K562 (cell line): ENCODE data around the gene ARHGAP10. TPM values are rescaled to one million over a fixed set of nuclear protein-coding genes. Genes with fewer than 3 reads are reported as not detected.

Source experiments
- ATAC-seq: fragments of 200-7000 bp; cut with Tn5 transposase; 3 replicates; pipeline ENCODE4 v1.9.1; 2020; ENCODE audit warnings: moderate library complexity
- BruUV-seq: library from RNA; stranded (reverse); fragments of 400-500 nt; replicated peaks from 2 replicates; lab custom pipeline; 2021; lab: Mats Ljungman, UMichigan
- CTCF ChIA-PET: fragments of 300-600 bp; formaldehyde crosslinking; extraction: SDS; loops from one replicate; lab custom pipeline; 2021; ENCODE audit warnings: low intra/inter-chr PET ratio; lab: Yijun Ruan, JAX
- POLR2A ChIA-PET: fragments of 300-600, 350-650 bp; sonication (Branson Sonifier 250); formaldehyde crosslinking; extraction: SDS; loops from one replicate; lab custom pipeline; 2021; ENCODE audit warnings: antibody characterized with exemption, inconsistent platforms; lab: Yijun Ruan, JAX
- DNase-seq, 4 experiments: peaks; one replicate each; pipeline versions ENCODE4 v3.0.0 to v3.0.0-alpha.2; 2011 to 2018; ENCODE audit warnings: low spot score in 3 of 4, mixed read lengths in 3 of 4; ENCODE audit errors: extremely low read depth in 1 of 4
- FAIRE-seq: peaks from 2 replicates; lab custom pipeline; 2011; peaks lifted over from hg19 to GRCh38; lab: Jason Lieb, UNC
- H2AFZ ChIP-seq: 2 replicates; pipeline ENCODE4 v1.6.0; 2011; ENCODE audit warnings: low read depth, low read length, control low read depth, inconsistent platforms
- H3K27ac ChIP-seq: fragments of 200-600 bp; 3 replicates; pipeline ENCODE4 v1.8.0; 2011; ENCODE audit warnings: low read depth, mild to moderate bottlenecking, control low read depth, inconsistent platforms, low read length, moderate library complexity, mixed read lengths; ENCODE audit errors: extremely low read depth
- H3K27me3 ChIP-seq, 2 experiments: fragments of 300-600 bp in 1 of 2; 2 replicates in 1 of 2; 3 replicates in 1 of 2; pipeline versions ENCODE4 v1.6.0 to v1.8.0; 2011; ENCODE audit warnings: inconsistent platforms in 2 of 2, low read length in 2 of 2, mild to moderate bottlenecking in 1 of 2, mixed read lengths in 1 of 2, moderate library complexity in 1 of 2; ENCODE audit not compliant: control insufficient read depth in 2 of 2, insufficient read depth in 2 of 2
- H3K36me3 ChIP-seq: fragments of 300-600 bp; 3 replicates; pipeline ENCODE4 v1.8.0; 2011; ENCODE audit warnings: mild to moderate bottlenecking, low read length, inconsistent platforms; ENCODE audit not compliant: control insufficient read depth, insufficient read depth
- H3K4me1 ChIP-seq, 2 experiments: fragments of 200-600 bp in 1 of 2; replicated peaks in 1 of 2; 2 replicates in 1 of 2; 3 replicates in 1 of 2; pipeline versions ENCODE4 v1.5.1 to v1.8.0; 2011; ENCODE audit warnings: inconsistent platforms in 2 of 2, low read length in 2 of 2, mild to moderate bottlenecking in 1 of 2, mixed read lengths in 1 of 2, moderate library complexity in 1 of 2; ENCODE audit not compliant: control insufficient read depth in 2 of 2, insufficient read depth in 2 of 2
- H3K4me2 ChIP-seq: 2 replicates; pipeline ENCODE4 v1.6.1; 2011; ENCODE audit warnings: low read length, control low read depth, inconsistent platforms, mixed read lengths; ENCODE audit not compliant: insufficient read depth
- H3K4me3 ChIP-seq: fragments of 200-600 bp; sonication (generic), shearing (Covaris generic); 2 replicates; pipeline ENCODE4 v1.5.1; 2016; ENCODE audit warnings: control low read depth, inconsistent platforms
- H3K79me2 ChIP-seq: fragments of 200-600 bp; 3 replicates; pipeline ENCODE4 v1.8.0; 2011; ENCODE audit warnings: low read length, inconsistent platforms; ENCODE audit not compliant: control insufficient read depth, insufficient read depth
- H3K9ac ChIP-seq, 2 experiments: 2 replicates each; pipeline versions ENCODE4 v1.6.0 to v1.6.1; 2011; ENCODE audit warnings: low read depth in 2 of 2, low read length in 2 of 2, control low read depth in 1 of 2, inconsistent platforms in 1 of 2, mild to moderate bottlenecking in 1 of 2, mixed read lengths in 1 of 2; ENCODE audit not compliant: insufficient read depth in 1 of 2
- H3K9me1 ChIP-seq: one replicate; pipeline ENCODE4 v1.6.0; 2011; ENCODE audit warnings: inconsistent platforms, mild to moderate bottlenecking, low read length, moderate library complexity; ENCODE audit not compliant: control insufficient read depth, insufficient read depth
- H3K9me3 ChIP-seq: replicated peaks from 2 replicates; pipeline ENCODE4 v1.5.1; 2011; ENCODE audit warnings: low read depth, low read length, inconsistent platforms; ENCODE audit not compliant: control insufficient read depth, insufficient read depth
- H4K20me1 ChIP-seq: replicated peaks from 2 replicates; pipeline ENCODE4 v1.6.1; 2011; ENCODE audit warnings: low read length, inconsistent platforms, mixed read lengths; ENCODE audit not compliant: control insufficient read depth, insufficient read depth
- FUS ChIP-seq: fragments of 200-400 bp; formaldehyde crosslinking; optimal IDR thresholded peaks from 2 replicates; pipeline ENCODE3; 2017; ENCODE audit warnings: low read depth, low read length
- GABPB2 ChIP-seq: fragments of 250-450 bp; sonication (Bioruptor Pico); conservative IDR thresholded peaks from 2 replicates; pipeline ENCODE4 v1.5.1; 2021; ENCODE audit warnings: mild to moderate bottlenecking
- HMG20B ChIP-seq: fragments of 250-450 bp; sonication (Bioruptor Pico); IDR thresholded peaks from 2 replicates; pipeline ENCODE4 v1.5.0; 2021; ENCODE audit warnings: mild to moderate bottlenecking
- NCOA6 ChIP-seq: fragments of 450-650 bp; IDR thresholded peaks from 2 replicates; pipeline ENCODE4 v1.6.1; 2017; ENCODE audit warnings: mild to moderate bottlenecking
- NFXL1 ChIP-seq: fragments of 450-650 bp; formaldehyde crosslinking; IDR thresholded peaks from 2 replicates; pipeline ENCODE4 v1.4.0; 2021; ENCODE audit warnings: mild to moderate bottlenecking
- RBM15 ChIP-seq: fragments of 200-400 bp; formaldehyde crosslinking; IDR thresholded peaks from 2 replicates; pipeline ENCODE4 v1.6.1; 2018; ENCODE audit warnings: mild to moderate bottlenecking, low read length, moderate library complexity; ENCODE audit not compliant: insufficient read depth
- REST ChIP-seq, 2 experiments: fragments of 450-650 bp; formaldehyde crosslinking in 1 of 2; IDR thresholded peaks; 2 replicates each; pipeline versions ENCODE4 v1.4.0 to v1.6.1; 2014 to 2020; ENCODE audit warnings: mild to moderate bottlenecking in 2 of 2, borderline replicate concordance in 1 of 2, low read depth in 1 of 2
- WGBS: fragments of 100-300 bp; shearing (Covaris generic); methylation state at CpG from one replicate; pipeline ENCODE4 v1.1.6; 2016; ENCODE audit warnings: low coverage, mixed read lengths; ENCODE audit not compliant: insufficient coverage; ENCODE audit errors: missing lambda C conversion rate; 5-methylcytosine and 5-hydroxymethylcytosine counted together
- in situ Hi-C: fragments of 300-500 bp; cut with MboI; formaldehyde crosslinking; loops from 4 replicates; pipeline ENCODE4 v1.15.0; 2018; ENCODE audit warnings: inconsistent platforms, mixed read lengths
- intact Hi-C: fragments of 100-400 bp; cut with micrococcal nuclease; formaldehyde crosslinking; loops from 2 replicates; pipeline ENCODE4 v1.14.2; 2022
- polyA plus RNA-seq, 8 experiments: library from polyadenylated mRNA; depleted of rRNA in 4 of 8; stranded (reverse) in 5 of 8; unstranded in 3 of 8; fragments of >200 nt; fragmentation: Nextera tagmentation in 2 of 8; fragmentation: Illumina TruSeq in 1 of 8; extraction: Ambion mirVana in 2 of 8; extraction: Trizol in 1 of 8; gene quantifications; 2 replicates each; pipeline versions ENCODE4 v1.2.1 to v1.2.3, GENCODE V29; 2011 to 2014; ENCODE audit warnings: inconsistent platforms in 1 of 8, missing spikeins in 1 of 8
- total RNA-seq, 7 experiments: library from RNA; depleted of rRNA in 6 of 7; stranded (reverse); fragments of >200 nt in 6 of 7; fragmentation: Illumina TruSeq in 2 of 7; extraction: Trizol in 2 of 7; gene quantifications; 2 replicates each; pipeline versions ENCODE4 v1.2.1 to v1.2.3, GENCODE V29; 2011 to 2021; ENCODE audit warnings: low replicate concordance in 1 of 7
- TF ChIP-seq, protein P1 (sequence below), 2 experiments: fragments of 450-650 bp in 1 of 2; sonication (generic) in 1 of 2; formaldehyde crosslinking; conservative IDR thresholded peaks; 2 replicates each; pipeline versions ENCODE4 v1.4.0 to v1.8.1; 2020 to 2022; ENCODE audit warnings: mild to moderate bottlenecking in 1 of 2, missing genetic modification reagents in 1 of 2

Gene ARHGAP10
- total and polyA plus RNA-seq, 9 of the 15 experiments (the other 6 are each of a cell fraction or from before 2014, with no cell fraction given), result 0.03 to 0.22 (median 0.06) TPM; not detected in 3

DNA sequence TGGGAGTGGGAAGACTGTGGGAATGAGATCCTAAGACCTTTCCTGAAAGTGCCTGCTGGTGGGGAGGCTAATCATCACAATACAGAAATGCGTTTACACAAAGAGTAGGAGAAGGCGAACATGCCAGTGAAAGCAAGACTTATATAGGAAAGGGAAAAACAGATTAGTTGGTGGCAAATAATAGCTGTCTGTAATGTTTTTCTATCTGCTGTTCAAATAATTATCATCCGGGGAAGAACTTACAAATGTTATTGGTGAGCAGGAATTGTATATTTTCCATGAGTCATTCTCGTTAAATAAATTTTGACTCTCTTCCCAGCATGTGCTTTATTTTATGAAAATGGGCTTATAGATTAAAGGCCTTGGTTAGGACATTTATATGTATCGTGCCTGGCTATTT lies 196.5 kb downstream of the ARHGAP10 start:
- H3K27me3 ChIP-seq, result no peaks in the 10 kb centered on the region
- TF ChIP-seq RBM15, result no peak
- TF ChIP-seq NFXL1, result no peak
- no peak for TF ChIP-seq GABPB2
- no peak for TF ChIP-seq FUS
- no peak for TF ChIP-seq HMG20B (CRISPR knock-in tag)
- H3K4me2 ChIP-seq, result no peak overlapping the region
- in situ Hi-C loops (no loop called here), intact Hi-C loops (no loop called here)
- no peaks in the 10 kb centered on the region for H3K9me1 ChIP-seq
- no peak overlapping the region for H3K4me3 ChIP-seq
- FAIRE-seq, result no peak
- H3K27ac ChIP-seq, result no peak overlapping the region
- no peak overlapping the region for H2AFZ ChIP-seq
- ChIA-PET CTCF (no interaction called here), POLR2A (no interaction called here)
- DNase-seq, result no peak
- H3K9ac ChIP-seq, result no peak overlapping the region
- no peaks in the 10 kb centered on the region for H3K36me3 ChIP-seq
- no TSS peak for BruUV-seq
- no peaks in the 10 kb centered on the region for H4K20me1 ChIP-seq
- H3K79me2 ChIP-seq, result no peaks in the 10 kb centered on the region
- no peaks in the 10 kb centered on the region for H3K4me1 ChIP-seq
- WGBS, result 6% methylated on average over 5 of the region's 5 CpGs
- no peaks in the 10 kb centered on the region for H3K9me3 ChIP-seq
- no peak for ATAC-seq

DNA sequence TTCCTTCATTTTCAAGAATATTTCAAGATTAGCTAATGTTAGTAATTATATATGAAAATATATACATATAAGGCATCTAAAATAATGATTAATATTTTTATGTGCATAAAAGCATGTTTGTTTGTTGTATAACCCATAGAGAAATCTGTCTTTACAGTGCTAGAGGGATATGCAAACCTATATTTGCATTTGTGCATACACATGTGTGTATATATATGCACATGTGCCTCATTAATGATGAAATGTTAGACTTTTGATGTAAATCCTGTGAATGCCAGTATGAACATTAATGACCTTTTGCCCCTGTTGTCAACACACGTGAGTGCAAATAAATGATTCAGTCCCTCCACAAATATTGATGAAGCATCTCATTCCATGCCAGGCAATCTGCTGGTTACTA lies 197.9 kb downstream of the ARHGAP10 start:
- Histone ChIP-seq H3K27ac (no peak overlapping the region), H3K9me3 (no peaks in the 10 kb centered on the region), H3K36me3 (no peaks in the 10 kb centered on the region), H3K4me2 (no peak overlapping the region), H2AFZ (no peak overlapping the region), H4K20me1 (no peaks in the 10 kb centered on the region), H3K27me3 (no peaks in the 10 kb centered on the region), H3K9me1 (no peaks in the 10 kb centered on the region), H3K9ac (no peak overlapping the region), H3K4me3 (no peak overlapping the region), H3K79me2 (no peaks in the 10 kb centered on the region), H3K4me1 (no peaks in the 10 kb centered on the region)
- ATAC-seq (no peak), DNase-seq (no peak), FAIRE-seq (no peak)
- in situ Hi-C loops, result no loop called here
- POLR2A ChIA-PET, result no interaction called here
- CTCF ChIA-PET, result no interaction called here
- no TSS peak for BruUV-seq
- intact Hi-C loops, result no loop called here
- WGBS, result 0% methylated on average over 1 of the region's 1 CpG
- TF ChIP-seq NCOA6, result no peak
- TF ChIP-seq, protein P1, sequence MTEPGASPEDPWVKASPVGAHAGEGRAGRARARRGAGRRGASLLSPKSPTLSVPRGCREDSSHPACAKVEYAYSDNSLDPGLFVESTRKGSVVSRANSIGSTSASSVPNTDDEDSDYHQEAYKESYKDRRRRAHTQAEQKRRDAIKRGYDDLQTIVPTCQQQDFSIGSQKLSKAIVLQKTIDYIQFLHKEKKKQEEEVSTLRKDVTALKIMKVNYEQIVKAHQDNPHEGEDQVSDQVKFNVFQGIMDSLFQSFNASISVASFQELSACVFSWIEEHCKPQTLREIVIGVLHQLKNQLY (CRISPR knock-in tag; conservative IDR thresholded peaks at IDR 0.05), result no peak
- TF ChIP-seq REST (IDR thresholded peaks at IDR 0.05; ENCODE audit: borderline replicate concordance), result no peak
- no peak for TF ChIP-seq REST (CRISPR knock-in tag; IDR thresholded peaks at IDR 0.05; ENCODE audit: low read depth)
